Liver (tissue), 9 donors: ENCODE measurements around the gene UBTD2. TPM values are rescaled to one million over a fixed set of nuclear protein-coding genes. Genes with fewer than 3 reads are reported as not detected.

Source experiments
- DNase-seq: peaks from one replicate; pipeline ENCODE4 v3.0.0-alpha.2; 2017; ENCODE audit warnings: low spot score
- H3K27ac ChIP-seq, 2 donors: one replicate each; pipeline ENCODE4 v1.7.0; 2013; ENCODE audit warnings: inconsistent platforms in 2 of 2, low read length in 2 of 2, control low read depth in 1 of 2, low read depth in 1 of 2, mild to moderate bottlenecking in 1 of 2
- H3K27me3 ChIP-seq, 4 donors: one replicate each; pipeline versions ENCODE4 v1.6.1 to v1.7.0; 2013; ENCODE audit warnings: low read length in 3 of 4, inconsistent platforms in 1 of 4, mild to moderate bottlenecking in 1 of 4, moderate library complexity in 1 of 4; ENCODE audit not compliant: control insufficient read depth in 4 of 4, insufficient read depth in 4 of 4
- H3K36me3 ChIP-seq, 4 donors: one replicate each; pipeline versions ENCODE4 v1.6.1 to v1.7.0; 2013; ENCODE audit warnings: low read length in 3 of 4, mild to moderate bottlenecking in 3 of 4, low read depth in 1 of 4, moderate library complexity in 1 of 4; ENCODE audit not compliant: control insufficient read depth in 4 of 4, insufficient read depth in 3 of 4
- H3K4me1 ChIP-seq, 4 donors: one replicate each; pipeline versions ENCODE4 v1.6.1 to v1.7.0; 2013; ENCODE audit warnings: low read length in 3 of 4, mild to moderate bottlenecking in 3 of 4, moderate library complexity in 1 of 4; ENCODE audit not compliant: control insufficient read depth in 4 of 4, insufficient read depth in 4 of 4
- H3K4me3 ChIP-seq, 3 donors: one replicate each; pipeline versions ENCODE4 v1.6.1 to v1.7.0; 2013; ENCODE audit warnings: low read length in 3 of 3, control low read depth in 1 of 3, low read depth in 1 of 3, mild to moderate bottlenecking in 1 of 3
- H3K9ac ChIP-seq, 2 donors: one replicate each; pipeline ENCODE4 v1.7.0; 2013; ENCODE audit warnings: low read length in 2 of 2, mild to moderate bottlenecking in 2 of 2, moderate library complexity in 2 of 2, control low read depth in 1 of 2, low read depth in 1 of 2
- H3K9me3 ChIP-seq, 4 donors: one replicate each; pipeline versions ENCODE4 v1.6.1 to v1.7.0; 2013; ENCODE audit warnings: low read length in 3 of 4; ENCODE audit not compliant: control insufficient read depth in 4 of 4
- ATF3 ChIP-seq: IDR thresholded peaks from 2 replicates; pipeline ENCODE4 v1.6.1; 2016; ENCODE audit warnings: antibody characterized with exemption
- CTCF ChIP-seq: fragments of 150-350 bp; IDR thresholded peaks from 2 replicates; pipeline ENCODE4 v1.5.1; 2017; ENCODE audit warnings: improper control_type of control experiment, low read depth, low read length; ENCODE audit not compliant: missing input control
- EGR1 ChIP-seq, 2 donors: IDR thresholded peaks; 2 replicates each; pipeline ENCODE4 v1.6.1; 2016 to 2018; ENCODE audit warnings: antibody characterized with exemption in 2 of 2, low read depth in 2 of 2
- FOXA1 ChIP-seq: IDR thresholded peaks from 2 replicates; pipeline ENCODE4 v1.6.1; 2016; ENCODE audit warnings: antibody characterized with exemption
- FOXA2 ChIP-seq: IDR thresholded peaks from 2 replicates; pipeline ENCODE4 v1.6.1; 2016; ENCODE audit warnings: antibody characterized with exemption
- GABPA ChIP-seq, 2 donors: IDR thresholded peaks in 1 of 2; conservative IDR thresholded peaks in 1 of 2; 2 replicates each; pipeline ENCODE4 v1.6.1; 2016; ENCODE audit warnings: antibody characterized with exemption in 2 of 2, mild to moderate bottlenecking in 1 of 2, moderate library complexity in 1 of 2
- HNF4A ChIP-seq, 2 donors: conservative IDR thresholded peaks; 2 replicates each; pipeline ENCODE4 v1.6.1; 2016; ENCODE audit warnings: antibody characterized with exemption in 2 of 2, mild to moderate bottlenecking in 2 of 2
- HNF4G ChIP-seq: IDR thresholded peaks from 2 replicates; pipeline ENCODE4 v1.6.1; 2016; ENCODE audit warnings: antibody characterized with exemption
- MAX ChIP-seq: IDR thresholded peaks from 2 replicates; pipeline ENCODE4 v1.6.1; 2016; ENCODE audit warnings: antibody characterized with exemption
- NR2F2 ChIP-seq: IDR thresholded peaks from 2 replicates; pipeline ENCODE4 v1.6.1; 2016; ENCODE audit warnings: antibody characterized with exemption
- RAD21 ChIP-seq, 2 donors: IDR thresholded peaks; 2 replicates each; pipeline ENCODE4 v1.6.1; 2016; ENCODE audit warnings: antibody characterized with exemption in 2 of 2, mild to moderate bottlenecking in 2 of 2
- RXRA ChIP-seq, 2 donors: IDR thresholded peaks; 2 replicates each; pipeline ENCODE4 v1.6.1; 2017 to 2018; ENCODE audit warnings: antibody characterized with exemption in 2 of 2, mild to moderate bottlenecking in 1 of 2
- SP1 ChIP-seq: IDR thresholded peaks from 2 replicates; pipeline ENCODE4 v1.6.1; 2018; ENCODE audit warnings: antibody characterized with exemption, mild to moderate bottlenecking
- TAF1 ChIP-seq: conservative IDR thresholded peaks from 2 replicates; pipeline ENCODE4 v1.6.1; 2016; ENCODE audit warnings: antibody characterized with exemption, mild to moderate bottlenecking
- YY1 ChIP-seq: IDR thresholded peaks from 2 replicates; pipeline ENCODE4 v1.6.1; 2016; ENCODE audit warnings: antibody characterized with exemption, mild to moderate bottlenecking
- ZBTB33 ChIP-seq: IDR thresholded peaks from 2 replicates; pipeline ENCODE4 v1.6.1; 2016; ENCODE audit warnings: antibody characterized with exemption
- WGBS: extraction: QIAGEN DNeasy Blood & Tissue Kit; methylation state at CpG from one replicate; pipeline ENCODE4 v1.1.7; 2013; 5-methylcytosine and 5-hydroxymethylcytosine counted together
- polyA plus RNA-seq, 2 donors: library from polyadenylated mRNA; stranded (reverse) in 1 of 2; unstranded in 1 of 2; fragments of 200-250 nt in 1 of 2; fragments of >200 nt in 1 of 2; fragmentation: Nextera tagmentation in 1 of 2; extraction: Ambion mirVana in 1 of 2; gene quantifications; one replicate each; pipeline versions ENCODE4 v1.2.1 to v1.2.3, GENCODE V29; 2013 to 2015
- total RNA-seq, 2 donors: library from RNA; depleted of rRNA; stranded (reverse); fragments of >200 nt; gene quantifications; one replicate each; pipeline ENCODE4 v1.2.3, GENCODE V29; 2014
- donor health status: healthy.
- donor health status: healthy.
- donor health status: healthy.
- donor health status: healthy.
- donor health status: healthy.

UBTD2 gene
- total and polyA plus RNA-seq, 4 donors = 4.4 to 8.3 (median 6.6) TPM

- TF ChIP-seq ATF3 (no peak), FOXA1 (no peak), RAD21 (IDR thresholded peaks at IDR 0.05) (no peak), GABPA (IDR thresholded peaks at IDR 0.05 in 1 of 2, conservative IDR thresholded peaks at IDR 0.05 in 1 of 2) (no peak), NR2F2 (no peak), RXRA (IDR thresholded peaks at IDR 0.05) (no peak), HNF4A (conservative IDR thresholded peaks at IDR 0.05) (no peak), HNF4G (no peak)
Observed at GRCh38 chr5:172305380-172305779, 21.8 kb upstream of the UBTD2 start (continued).

GRCh38 chr5:172303572-172304335 is 20.2 kb upstream of the UBTD2 start:
- no peaks in the 10 kb centered on the region for H3K27me3 ChIP-seq
- DNase-seq = no peak
- H3K9me3 ChIP-seq = peaks cover 0 to 8% (median under 1%) of the 10 kb centered on the region in 4 donors
- no peaks in the 10 kb centered on the region for H3K36me3 ChIP-seq
- no peak for TF ChIP-seq CTCF
- TF ChIP-seq RXRA (IDR thresholded peaks at IDR 0.05) = no peak
- TF ChIP-seq FOXA2 = no peak
- no peak for TF ChIP-seq ZBTB33
- TF ChIP-seq SP1 = no peak
- no peak for TF ChIP-seq NR2F2
- TF ChIP-seq YY1 = no peak
- TF ChIP-seq HNF4G = no peak
- TF ChIP-seq MAX = no peak
- H3K27ac ChIP-seq = no peak overlapping the region
- H3K4me1 ChIP-seq = peaks cover 0 to 5% (median 0%) of the 10 kb centered on the region in 4 donors
- WGBS = 84% methylated on average over 3 of the region's 3 CpGs
- no peak overlapping the region for H3K4me3 ChIP-seq
- no peak overlapping the region for H3K9ac ChIP-seq

GRCh38 chr5:172303162-172303561 is 19.6 kb upstream of the UBTD2 start:
- peaks cover 0 to 8% (median under 1%) of the 10 kb centered on the region in 4 donors for H3K9me3 ChIP-seq
- 59% methylated on average over 5 of the region's 5 CpGs for WGBS
- DNase-seq = no peak
- no peak overlapping the region for H3K27ac ChIP-seq
- no peak overlapping the region for H3K9ac ChIP-seq
- no peak overlapping the region for H3K4me3 ChIP-seq
- no peaks in the 10 kb centered on the region for H3K27me3 ChIP-seq
- peaks cover 0 to 5% (median 0%) of the 10 kb centered on the region in 4 donors for H3K4me1 ChIP-seq
- no peaks in the 10 kb centered on the region for H3K36me3 ChIP-seq
- TF ChIP-seq HNF4A (conservative IDR thresholded peaks at IDR 0.05) (no peak), FOXA1 (no peak), ZBTB33 (no peak), RAD21 (IDR thresholded peaks at IDR 0.05) (no peak), CTCF (no peak), EGR1 (IDR thresholded peaks at IDR 0.05; ENCODE audit: low read depth in 2 of 2) (no peak), ATF3 (no peak), GABPA (IDR thresholded peaks at IDR 0.05 in 1 of 2, conservative IDR thresholded peaks at IDR 0.05 in 1 of 2) (no peak), YY1 (no peak), MAX (no peak), FOXA2 (no peak), RXRA (IDR thresholded peaks at IDR 0.05) (no peak), HNF4G (no peak), SP1 (no peak), TAF1 (no peak), NR2F2 (no peak)
